ENCODE data around the gene SLC2A4. TPM values are rescaled to one million over a fixed set of nuclear protein-coding genes. Genes with fewer than 3 reads are reported as not detected.

The SLC2A4 gene
- polyA plus RNA-seq = not detected in 2 replicates

DNA sequence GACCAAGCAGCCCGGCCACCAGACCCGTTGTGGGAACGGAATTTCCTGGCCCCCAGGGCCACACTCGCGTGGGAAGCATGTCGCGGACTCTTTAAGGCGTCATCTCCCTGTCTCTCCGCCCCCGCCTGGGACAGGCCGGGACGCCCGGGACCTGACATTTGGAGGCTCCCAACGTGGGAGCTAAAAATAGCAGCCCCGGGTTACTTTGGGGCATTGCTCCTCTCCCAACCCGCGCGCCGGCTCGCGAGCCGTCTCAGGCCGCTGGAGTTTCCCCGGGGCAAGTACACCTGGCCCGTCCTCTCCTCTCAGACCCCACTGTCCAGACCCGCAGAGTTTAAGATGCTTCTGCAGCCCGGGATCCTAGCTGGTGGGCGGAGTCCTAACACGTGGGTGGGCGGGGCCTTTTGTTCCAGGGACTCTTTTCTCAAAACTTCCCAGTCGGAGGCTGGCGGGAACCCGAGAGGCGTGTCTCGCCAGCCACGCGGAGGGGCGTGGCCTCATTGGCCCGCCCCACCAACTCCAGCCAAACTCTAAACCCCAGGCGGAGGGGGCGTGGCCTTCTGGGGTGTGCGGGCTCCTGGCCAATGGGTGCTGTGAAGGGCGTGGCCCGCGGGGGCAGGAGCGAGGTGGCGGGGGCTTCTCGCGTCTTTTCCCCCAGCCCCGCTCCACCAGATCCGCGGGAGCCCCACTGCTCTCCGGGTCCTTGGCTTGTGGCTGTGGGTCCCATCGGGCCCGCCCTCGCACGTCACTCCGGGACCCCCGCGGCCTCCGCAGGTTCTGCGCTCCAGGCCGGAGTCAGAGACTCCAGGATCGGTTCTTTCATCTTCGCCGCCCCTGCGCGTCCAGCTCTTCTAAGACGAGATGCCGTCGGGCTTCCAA, at the start of gene SLC2A4:
Gene SLC2A4 (plus strand): TSS at position 645 of the 879 bp plus-strand sequence. CDS start 217 bp downstream, at position 862.

DNA sequence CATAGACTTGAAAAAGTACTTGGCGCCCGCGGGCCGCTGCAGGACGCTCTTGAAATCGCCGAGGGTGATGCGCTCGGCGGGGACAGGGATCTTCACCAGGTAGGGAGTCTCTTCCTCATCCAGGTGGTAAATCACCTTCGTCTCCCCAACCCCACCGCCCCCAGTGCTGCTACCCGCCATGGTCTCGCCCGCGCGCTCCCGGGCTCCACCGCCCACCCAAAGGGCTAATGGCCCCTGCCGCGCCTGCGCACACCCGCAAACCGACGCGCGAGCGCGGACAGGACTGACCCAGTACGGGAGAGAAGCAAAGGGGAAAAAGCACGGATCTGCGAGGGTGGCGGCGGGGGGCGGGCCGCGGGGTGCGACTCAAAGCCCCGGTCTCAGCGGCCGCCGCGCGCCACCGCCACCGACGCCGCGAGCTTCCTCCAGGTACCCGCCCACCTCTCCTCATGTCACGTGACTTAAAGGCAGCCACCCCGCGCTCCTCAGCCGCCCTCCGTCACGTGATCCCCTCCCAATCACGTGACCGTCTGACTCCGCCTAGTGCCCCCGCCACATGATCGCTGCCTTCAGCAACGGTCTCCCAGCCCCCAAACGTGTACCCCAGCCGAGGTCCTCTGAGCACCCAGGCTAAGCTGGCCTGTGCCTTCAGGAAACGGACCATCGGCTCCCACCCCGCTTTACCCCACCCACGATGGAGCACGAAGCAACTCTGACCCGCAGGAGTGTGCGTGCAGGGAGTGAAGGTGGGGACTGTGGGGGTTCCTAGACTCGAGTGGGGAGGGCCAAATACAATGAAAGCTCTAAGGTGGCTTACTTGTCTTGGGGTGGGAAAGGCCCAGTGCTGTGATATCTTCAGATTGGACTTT, 47.2 kb upstream of the SLC2A4 start, which contains the start of gene DVL2:
Gene DVL2 (minus strand): TSS at position 435 of the 869 bp plus-strand sequence. CDS start 255 bp downstream, at position 180.

DNA sequence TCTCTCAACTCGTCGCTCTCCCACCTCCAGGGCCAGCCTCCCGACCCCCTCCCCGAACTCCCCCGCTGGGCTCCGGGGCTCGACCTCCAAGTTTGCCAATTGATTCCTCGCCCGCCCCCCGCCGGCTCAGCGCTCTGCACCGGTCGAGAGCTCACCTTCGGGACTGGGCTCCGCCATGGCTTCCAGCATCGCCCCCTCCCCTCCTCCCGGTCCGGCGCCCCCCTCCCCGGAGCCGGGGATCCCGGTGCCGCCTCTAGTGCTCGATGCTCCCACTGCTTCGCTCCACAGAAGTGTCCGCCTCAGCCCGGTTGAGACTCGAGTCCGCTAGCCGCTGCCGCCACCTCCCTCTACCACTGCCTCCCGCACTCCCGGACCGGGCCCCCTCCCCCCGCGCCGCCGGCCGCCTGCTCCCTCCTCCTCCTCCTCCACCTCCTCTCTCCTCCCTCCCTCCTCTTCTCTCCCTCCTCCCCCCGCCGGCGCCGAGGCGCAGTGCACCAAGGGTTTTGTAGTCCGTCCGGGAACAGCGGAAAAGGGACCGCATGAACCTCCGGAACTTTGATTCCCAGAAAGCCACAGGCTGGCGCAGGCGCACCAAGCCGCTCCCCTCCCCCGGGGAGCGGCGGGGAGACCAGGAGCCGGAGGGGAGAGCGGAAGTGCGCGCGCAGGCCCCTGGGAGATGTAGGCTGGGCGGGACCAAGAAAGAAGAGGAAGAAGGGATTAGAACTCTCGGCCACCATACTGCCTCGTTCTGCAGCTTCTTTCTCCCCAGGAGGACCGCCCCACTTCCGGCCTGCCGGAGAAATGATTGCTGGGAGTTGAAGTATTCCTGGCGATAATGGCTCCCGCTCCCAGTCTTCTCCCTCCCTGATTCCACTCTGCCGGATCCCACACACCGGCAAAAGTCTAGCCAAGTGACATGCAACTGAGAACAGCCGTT, 42.2 kb upstream of the SLC2A4 start, which contains the start of gene PHF23:
Gene PHF23 (minus strand): TSS at position 367 of the 937 bp plus-strand sequence. CDS start 178 bp downstream, at position 189.

DNA sequence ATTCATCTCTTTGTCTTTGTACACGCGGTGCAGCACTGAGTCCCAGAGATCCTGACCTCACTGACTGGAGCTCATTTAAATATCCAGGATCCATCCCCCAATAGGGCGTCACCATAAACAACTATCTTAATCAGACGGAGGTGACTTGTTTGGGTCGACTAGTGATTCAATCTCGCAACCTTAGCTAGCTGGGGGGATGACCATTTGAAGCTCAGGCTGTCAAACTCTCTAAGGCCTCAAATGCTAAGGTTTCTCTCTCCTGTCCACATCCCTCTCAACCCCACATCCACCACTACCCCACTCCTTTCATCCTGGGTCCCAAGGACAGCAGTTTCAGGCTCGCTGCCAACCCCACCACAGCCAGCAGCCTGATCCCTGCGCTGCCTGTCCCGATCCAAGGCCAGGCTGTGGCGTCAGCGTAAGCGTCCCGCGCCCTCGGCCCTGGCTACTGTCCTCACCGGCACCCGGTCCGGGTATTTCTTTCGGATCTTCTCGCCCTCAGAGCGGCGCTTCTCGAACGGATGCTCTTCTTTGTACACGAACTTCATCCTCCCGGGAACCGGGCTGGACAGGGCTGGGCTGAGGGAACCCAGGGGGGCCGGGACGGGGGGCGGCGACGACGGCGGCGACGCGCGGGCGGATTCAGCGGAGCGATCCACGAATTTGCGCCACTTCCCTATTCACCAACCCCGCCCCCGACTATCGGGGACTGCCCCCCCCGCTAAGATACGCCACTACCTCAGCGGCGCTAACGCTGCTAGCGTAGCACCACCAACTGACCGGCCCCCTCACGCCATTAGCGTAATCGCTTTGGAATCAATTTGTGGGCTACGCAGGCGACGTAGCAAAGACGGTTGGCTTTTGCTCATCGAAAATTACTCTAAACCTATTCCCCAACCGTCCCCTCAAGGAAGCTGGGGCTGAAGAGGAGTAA, 39.5 kb upstream of the SLC2A4 start, which contains the start of gene GABARAP:
Gene GABARAP (minus strand): TSS at position 667 of the 934 bp plus-strand sequence. CDS start 119 bp downstream, at position 548.

DNA sequence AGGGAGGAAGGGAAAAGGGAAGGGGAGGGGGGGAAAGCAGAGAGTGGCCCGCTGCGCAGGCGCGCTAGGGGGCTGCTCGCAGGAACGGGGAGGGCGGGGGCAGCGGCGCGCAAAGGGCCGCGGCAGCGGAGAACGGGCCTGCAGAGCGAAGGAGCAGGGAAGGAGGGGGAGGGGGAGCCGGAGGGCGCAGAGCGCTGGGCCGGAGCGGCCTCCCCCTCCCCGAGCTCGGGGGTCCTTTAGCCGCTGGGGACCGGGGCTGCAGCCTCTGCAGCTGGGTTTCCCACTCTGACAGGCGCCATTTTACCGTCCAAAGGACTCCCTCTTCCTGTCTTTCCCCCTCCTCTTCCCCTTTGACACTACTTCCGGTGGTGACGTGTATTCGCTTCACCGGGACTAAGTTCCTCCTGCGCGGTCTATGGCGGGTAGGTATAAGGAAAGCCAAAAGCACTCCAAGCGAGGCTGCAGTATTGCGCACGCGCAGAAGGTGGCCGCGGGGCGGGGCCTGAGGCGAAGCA, 29.8 kb upstream of the SLC2A4 start, which contains the start of gene CTDNEP1:
Gene CTDNEP1 (minus strand): TSS at position 74 of the 515 bp plus-strand sequence. CDS start 438 bp downstream, outside the sequence.

DNA sequence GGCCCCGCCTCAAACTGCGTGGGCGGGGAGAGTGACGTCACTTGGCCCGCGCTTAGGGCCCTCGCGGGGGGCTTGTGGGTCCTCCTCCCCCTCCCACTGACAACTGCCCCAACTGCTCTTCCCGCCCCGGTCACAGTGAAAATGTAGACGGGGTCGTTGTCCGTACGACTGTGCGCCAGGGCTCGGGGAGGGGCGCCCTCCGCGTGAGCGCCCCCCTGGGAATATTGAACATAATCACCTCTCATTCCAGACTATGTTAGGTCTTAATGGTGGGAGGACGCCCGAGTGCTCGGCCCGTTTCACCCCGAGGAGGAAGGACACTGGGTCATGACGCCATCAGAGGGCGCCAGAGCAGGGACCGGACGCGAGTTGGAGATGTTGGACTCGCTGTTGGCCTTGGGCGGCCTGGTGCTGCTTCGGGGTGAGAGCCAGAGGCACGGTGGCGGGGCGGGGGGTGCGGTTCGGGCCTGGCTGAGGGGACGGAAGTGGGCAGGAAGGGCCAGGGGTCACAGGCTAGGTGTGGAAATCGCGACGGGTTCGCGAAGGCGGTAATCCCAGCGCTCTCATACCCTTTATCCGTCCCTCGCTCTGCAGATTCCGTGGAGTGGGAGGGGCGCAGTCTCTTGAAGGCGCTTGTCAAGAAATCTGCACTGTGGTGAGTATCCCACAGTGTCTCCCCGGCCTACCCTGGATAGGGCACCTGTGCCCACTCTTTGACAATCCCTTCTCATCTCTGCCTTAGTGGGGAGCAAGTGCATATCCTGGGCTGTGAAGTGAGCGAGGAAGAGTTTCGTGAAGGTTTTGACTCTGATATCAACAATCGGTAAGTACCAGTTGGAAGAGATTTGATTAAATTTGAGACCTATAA, 29.1 kb upstream of the SLC2A4 start, which contains the start of gene ELP5:
Gene ELP5 (plus strand): TSS at position 40 of the 868 bp plus-strand sequence. CDS start 336 bp downstream, at position 376.

DNA sequence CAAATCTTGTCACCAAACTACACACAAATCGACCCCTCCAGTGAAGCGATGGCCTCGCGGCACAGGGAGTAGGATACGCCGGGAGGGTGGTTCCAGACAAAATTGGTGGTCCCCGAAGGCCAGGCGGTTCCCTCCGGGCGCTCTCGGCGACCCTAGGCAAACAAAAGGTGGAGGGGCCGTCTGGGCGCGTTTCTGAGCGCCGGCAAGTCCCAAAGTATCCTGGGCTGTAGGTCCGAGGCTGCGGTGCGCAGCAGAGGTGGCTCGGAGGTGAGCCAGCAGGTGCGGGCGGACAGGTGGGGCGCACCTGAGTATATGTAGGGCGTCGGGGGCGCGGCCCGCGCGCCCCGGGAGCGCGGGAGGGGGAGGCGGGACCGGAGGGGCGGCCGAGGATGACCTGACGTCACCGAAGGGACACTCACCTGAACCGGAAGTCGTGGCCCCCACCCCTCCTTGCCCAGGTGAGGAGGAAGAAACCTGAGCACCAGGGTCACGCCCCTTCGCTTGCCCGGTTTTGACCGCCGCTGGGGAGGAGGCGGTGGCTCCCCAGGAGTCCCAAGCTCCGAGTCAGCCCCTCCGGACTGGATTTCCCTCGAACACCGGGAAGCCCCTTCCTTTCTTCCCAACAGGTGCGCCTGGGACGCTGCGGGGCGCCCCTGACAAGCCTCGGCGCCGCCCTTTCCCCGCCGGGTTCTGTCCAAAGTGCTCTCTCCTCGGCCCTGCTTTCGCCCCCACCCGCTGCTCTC, 19.2 kb upstream of the SLC2A4 start, which contains the start of gene CLDN7:
Gene CLDN7 (minus strand): TSS at position 287 of the 743 bp plus-strand sequence. CDS start 435 bp downstream, outside the sequence.

DNA sequence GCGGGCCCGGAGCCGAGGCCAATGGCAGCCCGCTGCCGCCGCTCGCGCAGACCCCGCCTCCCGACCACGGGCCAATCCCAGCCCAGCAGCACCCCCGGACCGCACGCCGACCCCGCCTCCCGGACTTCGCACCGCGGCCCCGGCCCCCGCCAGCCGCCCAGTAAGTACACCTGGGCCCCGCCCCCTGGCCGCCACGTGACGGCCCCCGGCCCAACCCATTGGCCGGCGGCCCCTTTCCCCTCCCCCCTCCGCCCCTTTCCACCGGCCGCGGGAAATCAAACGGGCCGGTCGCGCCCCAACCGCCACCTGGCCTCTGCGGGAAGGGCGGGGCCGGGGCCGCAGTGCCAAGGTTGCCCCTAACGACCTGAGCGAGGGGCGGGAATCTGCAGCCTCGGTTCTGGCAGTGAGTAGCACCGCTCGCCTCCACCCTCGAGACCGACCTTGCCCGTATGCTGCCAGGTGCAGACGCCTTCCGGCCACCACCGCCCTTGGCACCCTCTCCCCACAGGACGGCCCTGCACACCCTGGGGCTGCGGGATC, 13.2 kb downstream of the SLC2A4 start, which contains the start of gene YBX2:
Gene YBX2 (minus strand): TSS at position 26 of the 540 bp plus-strand sequence. CDS start 139 bp downstream, outside the sequence.

DNA sequence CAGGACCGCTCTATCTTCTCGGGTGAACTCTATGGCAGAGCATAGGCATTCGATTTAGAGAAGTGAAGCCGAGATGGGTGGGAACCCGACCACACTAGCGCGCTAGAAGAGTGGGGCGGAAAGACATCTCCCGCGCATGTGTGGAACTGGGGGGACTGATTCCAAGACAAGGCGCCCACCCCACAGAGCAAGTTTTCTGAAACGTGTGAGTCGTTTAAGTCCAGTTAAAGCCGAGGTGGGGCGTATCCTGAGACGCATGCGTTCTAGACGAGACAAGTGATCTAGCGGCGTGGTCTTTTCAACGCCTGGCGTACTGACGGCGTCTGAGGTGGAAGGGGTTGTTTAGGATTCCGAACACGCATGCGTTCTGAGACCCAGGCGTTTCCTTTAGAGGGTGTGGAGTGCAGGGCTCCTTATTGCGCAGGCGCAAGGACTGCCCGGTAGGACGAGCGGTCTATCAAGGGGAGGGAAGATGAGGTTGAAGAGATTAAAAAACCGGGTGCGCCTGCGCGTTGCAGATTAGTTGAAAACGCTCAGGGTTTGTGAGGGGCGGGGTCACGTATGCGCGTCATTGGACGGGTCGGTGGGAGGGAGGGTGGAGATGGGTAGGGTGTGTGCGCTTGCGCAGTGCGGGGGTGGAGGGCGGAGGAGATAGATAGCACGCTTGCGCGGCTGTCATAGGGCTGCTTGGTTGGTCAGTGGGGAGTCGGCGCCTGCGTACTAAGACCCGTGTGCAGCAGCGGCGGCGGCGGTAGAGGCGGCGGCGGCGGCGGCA, 25.6 kb downstream of the SLC2A4 start, which contains the start of gene EIF5A:
Gene EIF5A (plus strand): TSS at position 718 of the 775 bp plus-strand sequence. CDS start 2,008 bp downstream, outside the sequence.

DNA sequence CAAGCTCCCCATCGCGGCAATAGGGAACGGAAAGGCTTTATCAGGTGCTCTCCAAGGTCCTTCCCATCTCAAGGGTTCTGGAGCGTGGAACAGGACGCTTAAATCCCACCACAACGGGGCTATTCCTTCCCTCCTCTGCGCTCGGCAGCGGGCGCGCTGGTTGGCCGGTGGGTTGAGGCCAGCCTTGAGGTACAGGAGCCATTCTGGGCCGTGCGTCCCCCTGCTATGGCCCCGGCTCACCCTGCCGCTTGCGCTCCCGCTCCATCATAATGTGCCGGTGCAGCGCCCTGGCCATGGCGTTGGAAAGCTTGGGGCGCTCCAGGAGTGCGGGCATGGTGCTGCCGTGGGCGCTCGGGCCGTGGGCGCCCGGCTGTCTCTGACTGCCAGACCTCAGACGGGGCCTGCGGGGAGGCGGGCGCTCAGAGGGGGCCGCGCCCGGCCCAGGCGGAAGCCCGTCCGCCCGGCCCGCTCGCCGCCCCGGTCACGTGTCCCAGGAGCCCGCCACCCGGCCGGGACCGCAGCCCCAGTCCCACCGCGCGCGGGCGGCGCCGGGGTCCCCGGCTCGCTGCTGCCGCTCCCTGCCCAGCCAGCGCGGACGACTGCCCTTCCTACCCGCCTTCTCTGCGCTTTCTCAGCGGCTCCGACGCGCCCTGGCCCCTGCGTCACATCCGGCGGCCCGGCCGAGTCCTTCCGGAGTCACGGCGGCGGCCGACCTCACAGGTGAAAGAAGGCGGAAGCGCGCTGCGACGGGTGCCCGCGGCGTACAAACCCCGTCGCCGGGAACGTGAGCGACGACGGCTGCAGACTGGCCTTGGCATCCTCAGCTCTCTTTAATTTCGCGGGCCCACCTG, 33.4 kb downstream of the SLC2A4 start, which contains the start of gene GPS2:
Gene GPS2 (minus strand): TSS at position 642 of the 851 bp plus-strand sequence. CDS start 308 bp downstream, at position 334.

DNA sequence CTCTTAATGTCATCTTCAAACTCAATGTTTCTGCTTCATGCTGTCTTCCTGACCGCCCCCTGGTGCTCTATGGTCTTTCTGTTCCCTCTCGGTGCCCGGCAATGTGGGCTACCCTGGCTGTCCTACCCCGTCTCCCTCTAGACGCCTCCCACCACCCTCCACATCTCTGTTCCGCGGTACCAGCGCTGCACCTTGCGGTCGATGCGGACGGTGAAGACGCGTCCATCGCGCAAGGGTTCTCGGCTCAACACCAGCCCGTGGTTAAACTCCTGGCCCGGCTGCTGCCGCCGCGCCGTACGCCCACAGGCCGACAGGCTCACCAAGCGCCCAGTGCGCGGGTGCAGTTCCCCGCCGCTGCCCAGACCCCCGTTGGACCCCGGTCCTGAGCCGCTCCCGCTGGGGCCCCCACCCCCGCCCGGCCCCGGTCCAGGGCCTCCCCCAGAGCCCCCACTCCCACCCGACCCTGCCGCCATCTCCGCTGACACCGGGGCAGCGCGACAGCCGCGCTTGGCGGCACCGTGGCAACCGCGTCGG, 47.4 kb downstream of the SLC2A4 start, which contains the start of gene NEURL4:
Gene NEURL4 (minus strand): TSS at position 496 of the 534 bp plus-strand sequence. CDS start 23 bp downstream, at position 473.

DNA sequence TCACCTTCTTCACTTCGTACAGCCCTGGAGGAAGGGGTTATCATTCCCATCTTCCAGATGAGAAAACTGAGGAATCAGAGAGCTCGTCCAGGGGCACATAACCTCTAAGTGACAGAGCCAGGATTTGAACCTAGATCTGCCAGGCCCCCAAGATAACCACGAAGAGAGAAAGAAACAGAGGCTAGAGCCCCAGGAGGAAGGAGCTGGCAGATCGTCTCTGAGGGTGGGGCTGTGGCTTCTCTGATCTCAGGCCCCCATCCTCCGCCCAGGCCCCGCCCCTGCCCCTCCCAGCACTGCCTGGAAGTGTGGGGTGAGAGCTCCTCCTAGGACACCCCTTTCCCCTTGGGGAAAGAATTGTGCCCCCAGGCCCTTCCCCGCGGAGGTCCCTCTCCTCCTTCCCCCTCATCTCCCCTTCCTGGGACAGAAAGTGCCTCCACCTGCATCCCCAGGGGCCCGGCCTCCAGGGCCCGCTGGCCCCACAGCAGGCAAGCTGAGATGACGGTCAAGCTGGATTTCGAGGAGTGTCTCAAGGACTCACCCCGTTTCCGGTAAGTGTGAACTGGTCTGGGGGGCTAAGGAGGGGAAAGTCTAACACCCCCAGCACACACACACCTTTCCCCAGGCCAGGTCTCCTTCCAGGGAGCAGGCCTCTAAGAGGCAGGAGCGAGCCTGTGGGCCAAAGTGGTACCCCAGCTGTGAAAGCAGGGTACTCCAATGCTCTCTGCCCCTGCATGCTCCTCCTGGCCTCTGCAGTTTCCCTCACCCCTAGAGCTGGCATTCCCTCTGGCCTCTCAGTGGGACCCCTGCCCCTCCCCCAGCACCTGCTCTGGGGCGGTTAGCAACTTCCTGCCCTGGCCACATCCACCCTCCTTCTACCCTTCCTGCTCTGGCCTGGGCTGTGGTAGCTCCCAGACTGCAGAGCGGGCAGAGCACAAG, 55.0 kb downstream of the SLC2A4 start, which contains the start of gene ACAP1:
Gene ACAP1 (plus strand): TSS at position 290 of the 936 bp plus-strand sequence. CDS start 206 bp downstream, at position 496.

